Left renal cortex interstitium (tissue), 4 donors: ENCODE results near the gene SYTL5. TPM values are rescaled to one million over a fixed set of nuclear protein-coding genes. Genes with fewer than 3 reads are reported as not detected.
A peak's percentile ranks its signal among the peaks of the same experiment; 100 is the strongest.
"Not testable (repeated sequence)": the region's sequence is repeated elsewhere in the genome, so short reads cannot be mapped to it uniquely, and the experiment has no call there.

Experiments
- DNase-seq, 4 donors: peaks; one replicate each; pipeline ENCODE4 v3.0.0-alpha.2; 2013; ENCODE audit warnings: low read depth in 4 of 4, low spot score in 2 of 4, missing footprints in 1 of 4
- polyA plus RNA-seq, 4 donors: library from polyadenylated mRNA; unstranded; fragments of 120-200 nt; gene quantifications; one replicate each; pipeline ENCODE4 v1.2.1, GENCODE V29; 2013; ENCODE audit not compliant: insufficient read length in 4 of 4

SYTL5 gene
- polyA plus RNA-seq = 1 to 10 TPM; 2.0 to 3.7 (median 3.0) TPM

DNA sequence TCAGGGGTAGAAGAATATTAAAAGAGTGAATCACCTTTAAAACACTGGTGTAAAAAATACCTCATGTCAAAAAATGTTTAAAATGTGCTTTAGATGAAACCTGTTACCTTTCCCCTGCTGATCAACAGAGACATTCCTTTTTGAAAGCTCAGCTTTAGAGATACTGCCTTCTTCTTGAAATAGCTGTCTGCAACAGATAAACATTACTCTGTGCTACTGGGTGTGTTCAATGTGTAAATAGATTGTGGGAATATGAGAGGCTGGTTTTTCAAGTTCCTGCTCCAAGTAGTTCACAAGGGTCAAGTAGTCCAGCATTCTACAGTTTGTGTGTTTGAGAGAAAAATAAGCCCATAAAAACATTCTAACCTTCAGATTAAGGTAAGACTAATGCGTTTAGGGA, at the start of gene SYTL5:
Gene SYTL5, plus strand, starts transcription at position 263 of the 400 bp plus-strand sequence. CDS start 27,337 bp downstream, outside the sequence.
- no peak for DNase-seq

DNA sequence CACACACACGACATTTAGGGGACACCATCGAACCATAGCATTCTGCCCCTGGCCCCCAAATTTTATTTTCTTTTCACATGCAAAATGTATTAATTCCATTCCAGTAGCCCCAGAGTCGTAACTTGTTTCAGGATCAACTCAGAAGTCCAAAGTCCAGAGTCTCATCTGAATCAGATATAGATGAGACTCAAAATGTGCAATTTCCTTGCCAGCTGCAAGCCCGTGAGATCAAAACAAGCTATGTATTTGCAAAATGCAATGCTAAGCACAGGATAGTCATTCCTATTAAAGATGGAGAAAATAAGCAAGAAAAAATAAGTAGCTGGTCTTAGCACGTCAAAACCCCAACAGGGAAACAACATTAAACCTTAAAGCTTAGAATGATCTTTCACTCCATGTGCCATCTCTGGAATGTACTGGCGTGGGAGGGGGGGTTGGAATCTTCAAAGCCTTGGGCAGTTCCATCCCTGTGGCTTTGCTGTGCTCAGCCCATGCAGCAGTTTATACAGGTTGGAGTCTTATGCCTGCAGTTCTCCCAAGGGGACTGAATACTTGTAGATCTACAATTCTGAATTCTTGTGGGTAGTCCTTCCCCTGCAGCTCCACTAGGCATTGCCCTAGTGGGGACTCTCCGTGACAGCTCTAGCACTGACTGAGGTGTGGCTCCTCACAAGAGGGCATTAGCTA, 47.7 kb upstream of the SYTL5 start:
- DNase-seq = peak in 1 of 4 donors; percentile 4

- DNase-seq = no peak
Observed at GRCh38 chrX:37959212-37960021, 46.9 kb upstream of the SYTL5 start.

GRCh38 chrX:37961118-37961517, 45.2 kb upstream of the SYTL5 start:
- no peak for DNase-seq

DNA sequence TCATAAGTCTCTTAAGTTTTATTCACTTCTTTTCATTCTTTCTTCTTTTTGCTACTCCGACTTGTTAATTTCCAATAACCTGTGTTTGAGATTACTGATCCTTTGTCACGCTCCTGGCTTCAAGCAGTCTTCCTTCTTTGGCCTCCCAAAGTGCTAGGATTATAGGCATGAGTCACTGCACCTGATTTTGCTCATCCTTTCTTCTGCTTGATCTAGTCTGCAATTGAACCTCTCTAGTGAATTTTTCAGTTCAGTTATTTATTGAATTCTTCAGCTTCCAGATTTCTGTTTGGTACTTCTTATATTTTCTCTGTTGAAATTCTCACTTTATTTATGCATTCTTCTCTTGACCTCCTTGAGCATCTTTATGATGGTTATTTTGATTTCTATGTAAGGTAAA, 38.6 kb upstream of the SYTL5 start:
- no peak for DNase-seq

DNA sequence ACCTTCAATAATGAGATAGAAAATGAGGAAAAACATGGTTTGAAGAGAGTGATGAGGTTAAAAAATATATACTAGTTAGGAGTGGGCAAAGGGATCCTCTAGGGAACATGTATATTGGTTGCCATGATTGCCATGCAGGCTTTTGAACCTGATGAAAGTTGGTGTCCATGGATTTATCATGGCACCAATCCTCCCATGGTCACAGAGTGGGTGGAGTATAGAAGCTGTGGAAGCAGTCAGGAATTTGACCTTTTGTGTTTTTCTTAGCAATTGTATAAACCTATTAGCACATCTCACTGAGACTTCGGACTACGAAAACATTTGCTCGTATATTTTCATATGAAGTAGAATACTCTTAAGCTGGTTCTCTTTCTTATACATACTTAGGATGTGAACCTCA, 30.9 kb upstream of the SYTL5 start:
- DNase-seq = no peak

GRCh38 chrX:37976153-37976552, 30.2 kb upstream of the SYTL5 start:
- DNase-seq = no peak

GRCh38 chrX:37984880-37985279, 21.5 kb upstream of the SYTL5 start:
- DNase-seq = no peak

DNA sequence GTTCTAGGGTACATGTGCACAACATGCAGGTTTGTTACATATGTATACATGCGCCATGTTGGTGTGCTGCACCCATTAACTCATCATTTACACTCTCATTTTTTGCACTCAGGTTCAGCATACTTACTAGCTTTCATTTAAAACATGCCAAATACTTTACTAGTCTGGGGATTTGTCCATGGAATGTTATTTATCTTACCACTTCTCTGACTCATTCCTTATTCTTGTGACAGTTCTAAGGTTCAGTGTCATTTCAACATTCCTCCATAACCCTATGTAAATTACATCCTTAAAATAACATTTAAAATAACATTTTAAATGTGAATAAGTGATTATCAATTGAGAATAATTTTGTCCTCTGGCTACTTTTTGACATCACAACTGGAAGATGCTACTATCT, 19.5 kb upstream of the SYTL5 start:
- DNase-seq = no peak

DNA sequence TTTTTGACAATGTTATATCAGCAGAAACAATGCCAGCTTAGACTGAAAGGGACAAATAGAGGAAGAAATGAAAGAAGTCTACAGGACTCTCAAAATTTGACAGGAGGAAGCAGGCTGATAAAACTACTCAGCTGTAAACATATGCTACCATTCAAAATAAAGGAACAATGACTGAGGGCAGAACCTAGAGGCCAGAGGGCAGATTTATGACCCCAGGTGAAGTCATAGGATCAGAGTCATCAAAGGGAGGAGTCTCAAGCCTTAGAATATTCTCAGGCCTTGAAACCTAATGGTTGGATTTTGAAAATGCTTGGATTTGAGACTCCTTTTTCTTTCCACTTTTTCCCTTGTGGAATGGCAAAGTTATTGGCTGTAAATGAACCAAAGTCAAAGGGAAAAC, 17.0 kb upstream of the SYTL5 start:
- no peak for DNase-seq

- DNase-seq = not testable (repeated sequence)
Observed at GRCh38 chrX:37991303-37991702, 15.1 kb upstream of the SYTL5 start.

DNA sequence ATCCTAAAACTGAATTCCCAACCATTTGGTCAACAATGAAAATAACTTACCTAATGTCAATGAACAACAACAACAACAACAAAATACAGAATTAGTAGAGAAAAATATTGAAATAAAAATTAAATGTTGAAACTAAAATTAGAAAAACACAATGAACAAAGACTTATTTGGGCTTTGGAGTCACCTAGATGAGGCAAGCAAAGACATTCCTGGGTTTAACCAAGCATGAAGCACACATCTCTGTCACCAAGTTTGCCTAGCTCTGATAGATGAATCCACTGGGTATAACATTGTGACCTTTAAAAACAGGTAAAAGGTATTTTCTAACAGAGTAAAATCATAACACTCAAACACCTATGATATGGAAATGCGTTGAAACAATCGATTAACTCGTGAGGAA, 13.2 kb upstream of the SYTL5 start:
- no peak for DNase-seq

- peak in 2 of 4 donors; percentile 29 to 32 for DNase-seq
Observed at GRCh38 chrX:37993837-37994619, 12.3 kb upstream of the SYTL5 start.

DNA sequence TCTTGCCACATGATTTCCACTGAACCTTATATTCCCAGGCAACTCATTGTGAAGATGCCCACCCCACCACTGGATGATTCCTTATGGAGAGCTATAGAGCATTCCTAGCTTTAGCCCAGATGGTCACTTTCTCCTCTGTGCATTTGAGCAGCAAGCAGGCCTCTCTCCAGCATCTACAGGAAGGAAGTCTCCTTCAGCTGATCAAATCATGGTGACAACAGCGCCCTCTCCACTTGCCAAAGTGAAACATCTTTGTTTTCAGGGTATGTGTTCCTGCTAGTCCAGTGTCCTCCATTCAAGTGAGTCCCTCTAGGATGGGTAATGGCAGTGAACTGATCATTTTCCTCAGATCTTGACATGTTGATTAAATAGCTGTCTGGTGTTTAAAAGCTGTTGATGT, 10.9 kb upstream of the SYTL5 start:
- DNase-seq = no peak

GRCh38 chrX:37997096-37997495, 9.3 kb upstream of the SYTL5 start:
- no peak for DNase-seq

GRCh38 chrX:37998586-37999262, 7.6 kb upstream of the SYTL5 start:
- DNase-seq = no peak

- no peak for DNase-seq
Observed at GRCh38 chrX:38000706-38001105, 5.6 kb upstream of the SYTL5 start.

DNA sequence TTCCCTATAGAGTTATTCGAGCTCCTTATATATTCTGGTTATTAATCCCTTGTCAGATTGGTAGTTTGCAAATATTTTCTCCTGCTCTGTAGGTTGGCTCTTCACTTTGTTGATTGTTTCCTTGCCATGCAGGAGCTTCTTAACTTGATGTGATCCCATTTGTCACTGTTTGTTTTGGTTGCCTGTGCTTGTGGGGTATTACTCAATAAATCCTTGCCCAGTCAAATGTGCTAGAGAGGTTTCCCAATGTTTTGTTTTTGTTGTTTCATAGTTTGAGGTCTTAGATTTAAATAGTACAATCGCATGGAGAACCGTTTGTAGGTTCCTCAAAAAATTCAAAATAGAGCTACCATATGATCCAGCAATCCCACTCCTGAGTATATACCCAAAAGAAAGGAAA, 2.3 kb upstream of the SYTL5 start:
- DNase-seq = no peak

DNA sequence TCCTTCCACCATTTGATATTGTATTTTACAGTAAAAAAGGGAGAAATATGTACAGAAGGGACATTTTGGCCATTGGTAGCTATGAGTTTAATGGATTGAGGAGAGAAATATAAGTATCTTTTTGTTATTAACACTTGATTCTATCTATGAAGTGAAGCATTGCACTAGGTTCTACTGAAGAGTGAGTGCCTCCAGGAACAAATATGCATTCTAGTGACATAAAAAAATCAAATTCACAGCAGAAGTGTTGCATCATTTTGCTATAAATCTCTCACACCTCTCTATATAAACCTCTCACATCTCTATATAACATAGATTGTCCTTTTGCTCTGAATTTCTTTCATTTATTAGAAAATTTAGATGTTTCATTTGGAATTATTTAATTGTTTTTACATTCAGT, 425 bp downstream of the SYTL5 start:
- DNase-seq = no peak

- no peak for DNase-seq
Observed at GRCh38 chrX:38008658-38009057, 2.3 kb downstream of the SYTL5 start.

- no peak for DNase-seq
Observed at GRCh38 chrX:38009641-38010040, 3.3 kb downstream of the SYTL5 start.
